Smooth muscle cell of the brain vasculature (primary cell): Measurements from ENCODE around the gene RIMBP2.
"Not testable (repeated sequence)": the region's sequence is repeated elsewhere in the genome, so short reads cannot be mapped to it uniquely, and the experiment has no call there.

Experiments used
- DNase-seq: peaks from one replicate; pipeline ENCODE4 v3.0.0-alpha.2; 2012; ENCODE audit warnings: low read depth, low spot score

The RIMBP2 gene, protein sequence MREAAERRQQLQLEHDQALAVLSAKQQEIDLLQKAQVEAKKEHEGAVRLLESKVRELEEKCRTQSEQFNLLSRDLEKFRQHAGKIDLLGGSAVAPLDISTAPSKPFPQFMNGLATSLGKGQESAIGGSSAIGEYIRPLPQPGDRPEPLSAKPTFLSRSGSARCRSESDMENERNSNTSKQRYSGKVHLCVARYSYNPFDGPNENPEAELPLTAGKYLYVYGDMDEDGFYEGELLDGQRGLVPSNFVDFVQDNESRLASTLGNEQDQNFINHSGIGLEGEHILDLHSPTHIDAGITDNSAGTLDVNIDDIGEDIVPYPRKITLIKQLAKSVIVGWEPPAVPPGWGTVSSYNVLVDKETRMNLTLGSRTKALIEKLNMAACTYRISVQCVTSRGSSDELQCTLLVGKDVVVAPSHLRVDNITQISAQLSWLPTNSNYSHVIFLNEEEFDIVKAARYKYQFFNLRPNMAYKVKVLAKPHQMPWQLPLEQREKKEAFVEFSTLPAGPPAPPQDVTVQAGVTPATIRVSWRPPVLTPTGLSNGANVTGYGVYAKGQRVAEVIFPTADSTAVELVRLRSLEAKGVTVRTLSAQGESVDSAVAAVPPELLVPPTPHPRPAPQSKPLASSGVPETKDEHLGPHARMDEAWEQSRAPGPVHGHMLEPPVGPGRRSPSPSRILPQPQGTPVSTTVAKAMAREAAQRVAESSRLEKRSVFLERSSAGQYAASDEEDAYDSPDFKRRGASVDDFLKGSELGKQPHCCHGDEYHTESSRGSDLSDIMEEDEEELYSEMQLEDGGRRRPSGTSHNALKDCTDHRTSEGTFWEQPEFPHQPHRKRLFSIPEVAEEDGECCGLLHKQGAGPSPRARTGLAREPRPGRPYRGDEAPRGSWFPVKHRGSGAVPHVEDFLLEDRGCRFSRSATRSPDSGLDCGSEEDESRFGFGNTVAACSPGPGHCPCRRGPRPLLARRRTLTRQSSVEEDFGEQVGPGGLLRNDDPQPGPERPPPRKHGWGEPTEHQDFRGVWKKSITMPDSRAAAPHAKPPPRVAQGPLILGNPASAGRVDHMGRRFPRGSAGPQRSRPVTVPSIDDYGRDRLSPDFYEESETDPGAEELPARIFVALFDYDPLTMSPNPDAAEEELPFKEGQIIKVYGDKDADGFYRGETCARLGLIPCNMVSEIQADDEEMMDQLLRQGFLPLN (N-terminal part only)

DNA sequence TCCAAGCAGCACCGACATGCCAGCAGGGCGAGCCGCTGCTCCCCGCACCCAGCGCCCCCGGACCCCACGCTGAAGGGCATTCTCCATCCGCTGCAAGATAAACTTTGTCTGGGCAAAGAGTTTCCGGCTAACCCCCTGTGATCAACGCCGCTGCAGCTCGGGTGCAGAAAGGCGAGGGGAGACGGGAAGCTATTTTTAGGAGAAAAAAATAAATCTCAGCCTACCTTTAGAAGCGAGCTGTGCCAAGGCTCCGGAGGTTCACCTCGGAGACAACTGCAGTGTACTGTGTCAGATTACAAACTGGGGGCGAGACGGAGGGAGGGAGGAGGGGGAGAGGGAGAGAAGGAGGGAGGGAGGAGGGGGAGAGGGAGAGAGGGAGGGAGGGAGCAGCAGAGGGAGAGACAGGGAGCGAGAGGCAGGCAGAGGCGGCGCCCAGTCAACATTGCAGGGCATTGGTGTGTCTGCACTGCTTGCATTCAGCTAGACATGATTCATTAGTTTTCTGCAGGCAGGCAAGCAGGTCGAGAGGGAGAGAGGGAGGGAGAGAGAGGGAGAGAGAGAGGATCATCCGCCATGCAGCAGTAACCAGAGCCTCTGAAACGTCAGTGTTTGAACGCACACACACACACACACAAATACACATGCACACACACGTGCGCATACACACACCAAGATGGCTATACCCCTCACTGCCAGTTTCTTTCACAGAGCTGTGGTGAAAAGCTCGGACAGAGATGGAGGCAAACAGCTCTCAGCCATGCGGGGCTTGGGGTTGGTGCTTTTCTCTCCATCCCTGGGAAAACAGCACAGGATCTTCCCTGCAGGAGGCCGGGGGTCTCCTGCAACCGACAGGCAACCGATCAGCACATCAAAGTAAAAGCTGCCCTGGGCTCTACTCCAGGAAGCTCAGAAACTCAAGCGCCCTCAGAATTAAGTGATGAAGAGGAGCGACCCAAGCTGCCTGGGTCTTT, at the start of gene RIMBP2:
Gene RIMBP2, minus strand, starts transcription at position 302 of the 971 bp plus-strand sequence. CDS start 237,286 bp downstream, outside the sequence.
- DNase-seq, result no peak

DNA sequence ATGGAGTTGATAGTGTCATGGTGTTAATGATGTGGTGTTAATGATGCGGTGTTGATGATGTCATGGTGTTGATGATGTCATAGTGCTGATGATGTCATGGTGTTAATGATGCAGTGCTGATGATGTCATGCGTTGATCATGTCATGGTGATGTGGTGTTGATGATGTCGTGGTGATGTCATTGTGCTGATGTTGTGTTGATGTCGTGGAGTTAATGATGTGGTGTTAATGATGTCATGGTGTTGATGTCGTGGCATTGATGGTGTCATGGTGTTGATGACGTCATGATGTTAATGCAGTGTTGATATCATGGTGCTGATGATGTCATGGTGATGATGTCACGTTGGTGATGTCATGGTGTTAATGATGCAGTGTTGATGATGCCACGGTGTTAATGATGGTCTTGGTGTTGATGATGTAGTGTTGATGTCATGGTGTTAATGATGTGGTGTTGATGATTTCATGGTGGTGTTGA, 49.1 kb upstream of the RIMBP2 start:
- DNase-seq, result no peak

DNA sequence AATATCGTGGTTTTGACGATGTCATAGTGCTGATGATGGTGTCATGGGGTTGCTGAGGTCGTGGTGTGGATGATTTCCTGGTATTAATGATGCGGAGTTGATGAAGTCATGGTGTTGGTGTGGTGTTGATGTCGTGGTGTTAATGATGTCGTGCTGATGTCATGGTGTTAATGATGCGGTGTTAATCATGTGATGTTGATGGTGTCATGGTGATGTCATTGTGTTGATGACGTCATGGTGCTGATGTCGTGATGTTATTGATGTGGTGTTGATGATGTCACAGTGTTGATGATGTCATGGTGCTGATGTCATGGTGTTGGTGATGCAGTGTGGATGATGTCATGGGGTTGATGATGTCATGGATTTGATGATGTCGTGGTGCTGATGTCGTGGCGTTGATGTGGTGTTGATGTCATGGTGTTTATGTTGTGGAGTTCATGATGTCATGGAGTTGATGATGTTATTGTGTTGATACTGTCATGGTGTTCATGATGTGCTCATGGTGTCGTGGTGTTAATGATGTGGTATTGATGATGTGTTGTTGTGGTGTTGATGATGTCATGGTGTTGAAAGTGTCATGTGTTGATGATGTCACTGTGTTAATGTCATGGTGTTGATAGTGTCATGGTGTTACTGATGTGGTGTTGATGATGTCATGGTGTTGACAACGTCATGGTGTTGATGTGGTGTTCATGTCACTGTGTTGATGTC, 48.5 kb upstream of the RIMBP2 start:
- DNase-seq, result no peak

DNA sequence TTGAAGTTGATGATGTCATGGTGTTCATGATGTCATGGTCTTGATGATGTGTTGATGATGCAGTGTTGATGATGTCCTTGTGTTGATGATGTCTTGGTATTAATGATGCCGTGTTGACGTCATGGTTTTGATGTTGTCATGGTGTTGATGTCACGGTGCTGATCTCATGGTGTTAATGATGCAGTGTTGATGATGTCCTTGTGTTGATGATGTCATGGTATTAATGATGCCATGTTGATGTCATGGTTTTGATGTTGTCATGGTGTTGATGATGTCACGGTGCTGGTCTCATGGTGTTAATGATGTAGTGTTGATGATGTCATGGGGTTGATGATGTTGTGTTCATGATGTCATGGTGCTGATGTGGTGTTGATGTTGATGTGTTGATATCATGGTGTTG, 48.0 kb upstream of the RIMBP2 start:
- DNase-seq, result no peak

DNA sequence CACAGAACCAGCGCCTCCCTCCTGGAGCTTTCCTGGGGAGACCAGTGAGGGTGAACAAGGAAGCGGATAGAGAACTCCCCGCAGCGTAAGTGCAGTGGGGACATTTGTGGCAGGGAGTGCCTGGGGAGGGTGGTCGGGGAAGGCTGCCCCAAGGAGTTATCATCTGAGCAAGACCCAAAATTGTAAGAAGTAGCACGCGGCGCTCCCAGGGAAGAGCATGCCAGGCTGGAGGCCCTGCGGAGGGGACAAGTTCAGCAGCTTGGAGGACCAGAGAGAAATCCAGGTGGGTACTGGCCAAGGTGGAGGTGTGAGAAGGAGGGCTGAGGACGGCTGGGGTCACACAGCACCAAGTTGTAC, 46.2 kb upstream of the RIMBP2 start:
- DNase-seq, result no peak

DNA sequence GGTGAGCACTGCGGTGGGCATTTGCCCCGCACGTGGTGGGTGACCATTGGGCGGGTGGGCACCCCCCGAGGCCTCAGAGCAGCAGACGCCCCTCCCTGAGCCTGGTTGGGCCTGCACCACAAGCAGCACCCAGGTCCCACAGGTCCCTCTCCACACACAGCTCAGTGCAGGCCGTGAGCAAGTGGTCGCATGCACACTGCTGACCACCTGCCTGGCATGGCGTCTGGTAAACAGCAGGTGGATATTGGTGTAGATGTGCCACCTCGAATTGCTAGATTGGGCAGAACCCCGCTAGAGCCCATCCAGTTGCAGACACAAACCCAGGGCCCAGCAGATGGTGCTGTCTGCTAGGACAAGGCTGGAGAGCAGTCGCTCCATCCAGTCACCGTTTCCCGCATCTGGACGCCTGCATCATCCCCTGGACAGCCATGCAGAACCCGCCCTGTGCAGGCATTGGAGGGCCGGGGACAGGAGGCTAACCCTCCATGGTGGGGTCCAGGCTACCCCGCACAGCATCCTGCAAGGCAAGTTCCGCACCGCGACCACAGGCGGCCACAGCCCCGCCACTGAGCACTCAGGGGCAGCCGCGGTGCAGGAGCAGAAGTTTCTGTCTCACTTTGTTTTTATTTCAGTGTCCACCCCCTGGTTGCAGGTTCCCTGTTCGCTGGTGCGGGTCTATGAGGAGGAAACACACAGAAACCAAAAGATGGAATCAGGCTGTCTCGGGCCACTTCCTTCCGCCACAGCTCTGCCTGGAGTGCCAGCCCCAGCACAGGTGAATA, 45.6 kb upstream of the RIMBP2 start:
- no peak for DNase-seq

DNA sequence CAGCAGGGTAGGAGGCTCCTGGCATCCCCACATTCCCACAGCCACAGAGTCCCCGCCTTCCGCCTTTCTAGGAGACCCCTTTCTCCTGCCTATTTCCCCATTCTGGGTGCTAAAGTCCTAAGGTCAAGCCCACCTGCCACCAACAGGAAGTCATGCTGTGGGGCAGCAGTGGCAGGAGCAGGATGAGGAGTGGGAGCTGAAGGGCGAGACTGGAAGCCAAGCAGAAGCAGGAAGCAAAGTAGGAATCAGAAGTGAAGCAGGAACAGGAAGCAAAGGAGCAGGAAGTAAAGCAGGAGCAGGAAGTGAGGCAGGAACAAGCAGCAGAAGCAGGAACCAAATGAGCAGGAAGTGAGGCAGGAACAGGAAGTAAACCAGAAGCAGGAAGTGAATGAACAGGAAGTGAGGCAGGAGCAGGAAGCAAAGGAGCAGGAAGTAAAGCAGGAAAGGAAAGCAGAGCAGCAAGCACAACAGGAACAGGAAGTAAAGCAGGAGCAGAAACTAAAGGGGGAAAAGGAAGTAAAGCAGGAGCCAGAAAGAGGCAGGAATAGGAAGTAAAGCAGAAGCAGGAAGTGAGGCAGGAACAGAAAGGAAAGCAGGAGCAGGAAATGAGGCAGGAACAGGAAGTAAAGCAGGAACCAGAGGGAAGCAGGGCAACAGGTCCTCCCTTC, 38.3 kb upstream of the RIMBP2 start:
- DNase-seq, result no peak

DNA sequence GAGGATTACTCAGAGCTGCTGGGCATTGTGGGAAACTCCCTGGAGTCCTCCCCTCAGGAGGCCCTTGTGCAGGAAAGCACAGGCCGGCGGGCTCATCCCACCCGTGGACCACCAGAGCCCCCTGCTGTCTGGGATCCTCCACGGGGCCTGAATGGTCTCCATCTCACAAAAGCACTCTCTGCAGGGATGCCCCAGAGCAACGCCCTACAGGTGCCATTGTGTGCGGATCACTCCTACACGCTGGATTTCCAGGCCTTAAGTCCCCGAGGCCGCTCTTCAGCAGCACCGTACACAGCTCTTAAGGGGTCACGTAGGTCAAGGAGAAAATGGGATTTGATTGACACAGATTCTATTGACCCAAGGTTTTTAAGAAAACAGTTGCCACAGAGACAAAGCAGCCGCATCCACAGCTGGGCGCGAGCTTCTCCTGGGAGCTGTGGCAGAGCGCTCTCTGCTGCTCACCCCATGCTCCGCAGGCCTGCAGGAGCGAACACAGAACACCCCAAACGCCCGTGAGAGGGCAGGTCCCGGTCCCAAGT, 36.7 kb upstream of the RIMBP2 start:
- DNase-seq, result no peak

DNA sequence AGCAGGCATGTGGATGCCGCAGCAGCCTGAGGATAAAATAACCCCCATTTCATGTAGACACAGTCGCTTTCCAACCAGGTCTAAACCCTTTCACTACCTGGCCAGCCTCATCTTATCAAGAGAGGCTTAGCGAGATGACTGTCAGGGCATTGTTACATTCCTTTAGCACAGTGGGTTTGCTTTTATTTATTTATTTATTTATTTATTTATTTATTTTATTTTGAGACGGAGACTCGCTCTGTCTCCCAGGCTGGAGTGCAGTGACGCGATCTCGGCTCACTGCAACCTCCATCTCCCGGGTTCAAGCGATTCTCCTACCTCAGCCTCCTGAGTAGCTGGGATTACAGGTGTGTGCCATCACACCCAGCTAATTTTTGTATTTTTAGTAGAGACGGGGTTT, 35.9 kb upstream of the RIMBP2 start:
- DNase-seq, result not testable (repeated sequence)

DNA sequence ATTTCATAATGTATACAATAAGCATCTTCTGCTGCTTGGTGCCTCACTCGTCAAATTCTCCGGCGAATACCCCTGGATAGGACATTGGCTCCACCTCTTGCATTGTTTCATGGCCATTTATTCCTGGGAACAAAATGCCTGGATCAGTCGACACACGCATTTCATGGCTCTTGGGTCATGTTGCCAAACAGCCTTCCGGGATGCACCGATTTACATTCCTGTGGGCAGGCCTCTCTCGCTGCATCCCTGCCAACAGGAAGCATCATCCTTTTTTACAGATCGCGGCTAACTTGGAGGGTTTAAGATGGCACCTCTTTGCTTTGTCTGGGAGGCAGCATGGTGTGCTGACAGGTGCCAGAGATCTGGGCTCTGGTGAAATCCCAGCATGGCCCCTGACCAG, 32.7 kb upstream of the RIMBP2 start:
- no peak for DNase-seq

DNA sequence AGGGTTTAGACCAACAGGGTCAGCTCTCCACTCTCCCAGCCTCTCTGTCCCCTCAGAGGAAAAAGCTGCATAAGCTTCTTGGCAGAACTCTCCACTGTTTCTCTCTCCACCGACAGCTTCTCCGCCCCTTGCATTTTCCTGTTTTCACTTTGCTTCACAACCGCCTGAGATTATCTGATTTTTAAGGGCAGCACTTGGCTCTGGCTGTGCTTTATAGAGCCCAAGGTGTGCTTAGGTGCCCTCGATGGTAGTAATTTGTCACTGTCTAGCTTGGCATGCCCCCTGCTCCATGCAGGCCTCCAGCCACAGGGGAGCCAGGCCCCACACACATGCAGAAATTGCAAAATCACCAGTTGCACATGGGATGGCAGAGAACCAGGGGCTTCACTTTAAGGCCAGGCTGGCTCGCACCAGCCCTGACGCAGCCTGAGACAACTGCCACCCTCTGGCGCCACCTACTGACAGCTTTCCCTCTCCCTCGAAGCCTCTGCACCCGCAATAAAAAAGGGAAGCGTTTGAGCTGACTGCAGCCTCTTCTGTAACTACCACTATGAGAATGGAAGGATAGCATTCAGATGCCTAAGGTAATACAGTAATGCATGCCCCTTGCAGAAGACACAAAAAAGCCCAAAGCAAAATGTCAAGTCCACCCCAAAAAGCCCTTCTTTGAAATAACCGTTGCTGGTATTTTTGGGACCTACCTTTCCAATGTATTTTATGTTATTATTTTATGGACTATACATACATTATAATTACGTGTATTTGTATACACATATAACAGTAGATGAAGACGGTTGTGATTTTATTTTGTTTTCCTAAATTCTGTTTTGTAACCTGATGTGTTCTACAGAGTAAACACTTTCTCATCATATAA, 32.0 kb upstream of the RIMBP2 start:
- no peak for DNase-seq

DNA sequence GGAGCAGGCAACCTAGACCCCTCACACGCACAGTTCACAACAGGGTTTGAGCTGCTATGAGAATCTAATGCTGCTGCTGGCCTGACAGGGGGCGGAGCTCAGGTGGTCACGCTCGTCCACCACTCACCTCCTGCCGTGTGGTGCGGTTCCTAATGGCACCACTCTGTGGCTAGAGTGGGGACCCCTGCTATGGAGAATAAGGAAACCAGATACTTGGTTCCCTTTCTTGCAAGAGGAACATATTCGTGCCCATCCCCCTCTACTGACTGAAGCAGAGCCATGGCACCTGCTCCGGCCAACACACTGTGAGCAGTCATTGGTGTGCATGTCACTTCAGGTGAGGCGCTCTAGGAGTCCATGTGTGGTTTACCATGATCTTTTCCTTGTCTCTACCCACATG, 30.4 kb upstream of the RIMBP2 start:
- no peak for DNase-seq

DNA sequence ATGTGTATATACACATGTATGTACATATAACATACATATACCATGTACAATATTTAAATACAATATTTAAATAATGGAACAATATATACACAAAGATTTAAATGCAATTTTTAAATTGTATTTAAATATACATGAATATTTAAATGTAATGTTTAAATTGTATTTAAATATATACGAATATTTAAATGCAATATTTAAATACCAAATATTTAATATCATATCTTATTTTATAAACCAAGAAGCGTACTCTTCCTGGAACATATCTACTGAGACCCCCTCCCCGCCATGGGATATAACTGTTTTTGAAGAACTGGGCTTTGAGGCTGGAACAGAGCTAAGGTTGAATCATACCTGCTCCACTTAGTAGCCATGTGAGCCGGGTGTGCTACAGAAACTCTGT, 29.8 kb upstream of the RIMBP2 start:
- DNase-seq, result no peak

DNA sequence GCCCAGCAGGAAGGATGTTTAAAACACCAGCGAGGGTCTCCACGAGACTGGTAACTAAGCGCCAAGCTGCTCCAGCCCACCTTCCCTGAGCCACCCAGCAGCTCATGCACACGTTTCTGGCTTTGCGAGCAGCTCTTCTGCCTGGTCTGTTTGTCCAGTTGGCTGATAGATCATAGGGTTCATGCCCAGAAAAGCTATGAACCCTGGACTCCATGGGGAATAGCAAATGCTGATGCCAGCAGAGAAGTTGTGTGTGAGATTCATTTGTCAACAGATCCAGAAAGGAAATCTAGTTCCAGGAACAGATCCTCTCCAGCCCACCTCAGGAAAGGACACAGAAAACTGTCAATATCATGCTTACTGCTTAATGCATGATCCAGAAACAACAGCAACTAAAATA, 28.2 kb upstream of the RIMBP2 start:
- DNase-seq, result no peak

DNA sequence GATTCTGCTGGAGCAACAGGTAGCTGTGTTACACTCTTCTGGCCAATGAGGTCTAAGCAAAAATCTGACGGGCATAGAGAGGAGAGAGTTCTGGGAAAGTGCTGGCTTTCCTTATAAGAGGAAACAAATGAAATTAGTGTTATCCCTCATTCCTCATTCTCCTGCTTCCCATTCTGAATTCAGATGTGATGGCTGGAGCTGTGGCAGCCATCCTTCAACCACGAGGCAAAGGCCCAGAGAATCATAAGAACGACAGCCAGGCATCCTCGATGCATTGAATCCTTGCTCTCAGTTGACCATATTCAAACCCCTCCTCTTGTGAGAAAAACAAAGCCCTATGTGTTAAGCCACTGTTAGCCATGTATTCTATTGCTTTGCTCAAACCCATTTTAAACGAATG, 27.5 kb upstream of the RIMBP2 start:
- DNase-seq, result no peak

DNA sequence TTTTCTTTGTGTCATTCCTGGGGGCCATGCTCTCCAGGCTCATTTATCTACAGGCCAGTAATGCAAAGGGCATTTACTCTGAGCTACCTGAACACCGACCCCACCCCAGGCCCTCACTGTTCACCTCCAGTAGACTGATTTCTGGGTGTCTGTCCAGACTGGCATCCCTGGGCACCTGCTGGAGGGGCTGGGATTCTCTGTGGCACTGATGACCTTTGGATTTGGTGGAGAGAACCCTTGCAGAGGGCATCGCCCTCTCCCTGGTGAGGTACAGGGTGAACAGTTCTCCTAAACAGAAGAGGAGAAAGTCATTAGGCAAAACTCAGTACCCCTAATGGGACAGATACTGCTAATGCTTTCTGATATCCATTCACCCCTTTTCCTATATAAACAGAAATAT, 27.1 kb upstream of the RIMBP2 start:
- no peak for DNase-seq

DNA sequence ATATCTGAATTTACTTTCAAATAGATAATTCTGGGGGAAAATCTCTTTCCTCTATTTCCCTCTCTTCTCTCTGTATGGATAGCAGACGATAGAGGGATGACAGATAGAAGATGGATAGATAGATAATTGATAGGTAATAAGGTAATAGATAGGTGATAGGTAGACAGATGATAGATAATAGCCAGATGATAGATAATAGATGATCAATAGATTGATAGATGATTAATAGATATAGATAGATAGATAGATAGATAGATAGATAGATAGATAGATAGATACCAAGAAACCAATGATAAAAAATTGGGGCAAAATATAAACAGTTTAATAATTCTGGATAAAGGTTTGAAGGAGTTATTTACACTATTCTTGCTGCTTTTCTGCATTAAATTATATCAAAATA, 26.6 kb upstream of the RIMBP2 start:
- no peak for DNase-seq

DNA sequence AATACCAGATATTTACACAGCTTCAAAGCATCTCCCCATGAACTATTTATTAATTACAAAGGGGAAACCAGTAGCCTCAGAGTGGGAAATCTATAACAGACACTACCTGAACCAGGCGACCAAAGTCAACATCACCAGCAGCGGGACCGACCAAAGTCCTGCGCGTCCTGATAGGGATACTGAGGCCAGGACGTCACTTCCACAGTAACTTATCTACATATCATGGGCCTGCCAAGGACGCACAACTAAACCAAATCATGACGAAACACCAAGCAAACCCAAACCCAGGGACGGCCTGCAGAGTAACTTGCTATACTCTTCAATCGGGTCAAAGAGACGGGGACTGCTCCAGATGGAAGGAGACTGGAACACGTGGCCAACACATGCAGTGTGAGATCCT, 26.0 kb upstream of the RIMBP2 start:
- no peak for DNase-seq
